ENCODE results near the gene PLA2G1B.
"Not testable (repeated sequence)": the region's sequence is repeated elsewhere in the genome, so short reads cannot be mapped to it uniquely, and the experiment has no call there.

PLA2G1B gene

GRCh38 chr12:120358412-120359100 lies 31.0 kb upstream of the PLA2G1B start:
- DNase-seq: no peak

- no peak for DNase-seq
Measured at GRCh38 chr12:120357104-120357503, 29.5 kb upstream of the PLA2G1B start.

- DNase-seq: peak; percentile 87
Measured at GRCh38 chr12:120356567-120357030, 29.0 kb upstream of the PLA2G1B start.

DNA sequence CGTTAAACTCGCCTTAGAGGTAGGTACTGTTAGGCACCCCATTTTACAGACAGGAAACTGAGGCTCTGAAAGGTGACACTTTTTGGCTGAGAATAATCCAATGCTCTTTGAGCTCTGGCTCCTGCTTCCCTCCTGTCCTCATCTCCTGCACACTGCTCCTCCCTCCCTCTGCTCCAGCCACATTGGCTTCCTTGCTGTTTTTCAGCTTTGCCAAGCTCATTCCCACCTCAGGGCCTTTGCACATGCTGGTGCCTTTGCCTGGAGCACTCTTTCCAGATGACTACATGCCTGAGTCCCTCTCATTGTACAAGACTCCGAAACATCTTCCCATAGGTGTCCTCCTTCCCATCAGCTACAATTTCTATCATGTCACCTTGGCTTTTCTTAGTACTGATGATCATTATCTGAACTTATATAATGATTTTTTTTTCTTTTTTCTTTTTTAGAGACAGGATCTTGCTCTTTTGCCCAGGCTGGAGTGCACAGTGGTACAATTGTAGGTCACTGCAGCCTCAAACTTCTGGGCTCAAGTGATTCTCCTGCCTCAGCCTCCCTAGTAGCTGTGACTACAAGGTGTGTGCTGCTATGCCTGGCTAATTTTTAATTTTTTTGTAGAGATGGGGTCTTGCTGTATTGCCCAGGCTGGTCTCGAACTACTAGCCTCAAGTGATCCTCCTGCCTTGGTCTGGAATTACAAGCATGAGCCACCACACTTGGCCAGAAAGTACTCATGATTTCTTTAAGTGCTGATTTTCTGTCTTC lies 26.2 kb upstream of the PLA2G1B start:
- no peak for DNase-seq

DNA sequence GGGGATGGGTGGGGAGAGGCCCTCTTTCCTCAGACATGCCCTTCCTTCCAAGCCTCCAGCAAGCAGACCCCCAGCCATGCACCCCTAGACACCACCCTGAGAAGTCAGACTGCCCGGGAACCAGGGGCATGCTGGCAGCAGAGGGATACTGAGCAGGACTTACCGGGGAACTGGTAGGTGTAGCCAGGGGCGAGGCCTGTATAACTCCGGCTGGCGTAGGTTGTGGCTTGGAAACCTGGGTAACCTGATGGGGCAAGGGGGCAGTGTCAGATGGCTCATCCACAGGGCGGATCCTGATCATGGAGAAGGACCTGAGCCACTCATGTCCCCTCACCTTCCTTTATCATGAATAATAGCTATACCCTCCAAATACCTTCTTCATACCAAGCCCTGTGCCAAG lies 25.6 kb upstream of the PLA2G1B start:
- no peak for DNase-seq

DNA sequence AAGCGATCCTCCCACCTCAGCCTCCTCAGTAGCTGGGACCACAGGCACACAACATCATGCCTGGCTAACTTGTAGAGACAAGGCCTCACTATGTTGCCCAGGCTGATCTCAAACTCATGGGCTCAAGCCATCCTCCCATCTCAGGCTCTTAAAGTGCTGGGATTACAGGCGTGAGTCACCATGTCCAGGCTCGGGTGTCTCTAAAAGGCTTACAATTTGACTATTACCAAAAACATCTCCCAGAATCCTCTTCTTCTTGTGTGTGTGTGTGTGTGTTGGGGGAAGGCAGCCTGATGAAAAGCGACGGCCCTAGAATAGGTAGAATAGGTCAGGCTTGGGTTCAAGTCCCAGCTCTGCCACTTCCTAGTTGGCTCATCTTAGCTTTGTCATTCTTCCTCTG lies 24.5 kb upstream of the PLA2G1B start:
- no peak for DNase-seq

DNA sequence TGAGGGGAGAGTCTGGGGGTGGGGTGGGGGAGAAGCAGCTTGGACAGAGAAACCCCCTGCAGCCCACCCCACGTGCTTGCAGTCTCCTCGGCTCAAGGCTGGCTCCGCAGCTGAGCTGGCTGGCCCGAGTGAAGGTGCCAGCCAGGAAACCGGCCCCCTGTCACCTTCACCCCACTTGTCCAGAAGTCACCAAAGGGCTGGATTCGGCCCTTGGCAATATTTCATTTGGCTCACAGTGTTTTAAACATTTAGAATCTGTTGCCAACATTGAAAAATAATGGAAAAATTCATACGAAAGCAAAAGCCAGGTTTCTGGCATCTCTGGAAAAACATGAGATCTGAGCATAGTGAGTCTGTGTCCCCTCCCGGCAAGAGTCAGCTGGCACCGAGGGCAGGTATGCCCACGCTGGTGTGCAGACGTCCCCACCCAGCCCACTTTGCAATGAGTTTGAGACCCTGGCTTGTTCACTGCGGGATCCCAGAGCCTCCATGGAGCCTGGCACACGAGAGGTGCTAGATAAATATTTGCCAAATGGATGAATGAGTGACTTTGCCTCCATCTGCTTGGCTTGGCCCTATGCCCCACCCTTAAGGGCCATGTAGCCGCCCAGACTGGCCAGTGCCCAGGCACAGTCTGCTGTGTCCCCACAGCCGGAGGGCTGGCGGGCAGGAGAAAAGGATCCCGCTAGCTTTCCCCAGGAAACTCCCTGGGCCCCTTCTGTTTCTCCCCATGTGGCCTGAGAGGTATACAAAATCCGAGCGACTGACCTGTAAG lies 23.2 kb upstream of the PLA2G1B start:
- no peak for DNase-seq

DNA sequence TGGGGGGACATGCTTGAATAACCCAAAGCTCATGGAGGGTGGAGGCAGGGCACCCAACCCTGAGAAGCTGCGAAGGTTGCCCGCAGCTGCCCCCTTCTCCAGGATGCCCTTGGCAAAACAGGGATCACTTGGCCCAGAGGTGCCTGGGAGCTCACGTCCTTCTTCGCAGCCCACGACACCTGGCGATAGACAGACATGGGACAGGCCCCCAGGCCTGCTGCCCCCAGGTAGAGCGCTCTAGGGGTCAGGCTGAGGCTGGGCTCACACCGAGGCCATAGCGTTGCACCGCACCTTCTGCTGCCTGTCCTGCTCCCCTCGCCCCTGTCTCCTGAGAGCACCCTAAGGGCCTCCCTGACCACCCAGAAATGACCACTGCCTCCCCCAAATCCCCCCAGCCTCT lies 20.2 kb upstream of the PLA2G1B start:
- DNase-seq: no peak

DNA sequence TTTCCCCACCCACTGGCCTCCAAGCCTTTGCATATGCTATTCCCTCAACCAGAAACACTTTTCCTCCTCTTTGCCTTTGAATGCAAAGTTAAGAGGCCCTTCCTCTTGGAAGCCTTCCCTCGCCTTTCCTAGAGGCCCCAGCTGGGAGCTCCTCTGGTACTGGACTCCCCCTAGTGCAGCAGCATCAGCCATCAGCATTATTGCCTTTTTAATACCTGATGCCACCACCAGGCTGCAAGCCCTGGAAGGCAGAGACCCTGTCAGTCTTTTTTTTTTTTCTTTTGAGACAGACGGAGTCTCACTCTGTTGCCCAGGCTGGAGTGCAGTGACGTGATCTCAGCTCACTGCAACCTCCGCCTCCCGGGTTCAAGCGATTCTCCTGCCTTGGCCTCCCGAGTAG lies 19.1 kb upstream of the PLA2G1B start:
- DNase-seq: no peak

- DNase-seq: no peak
Measured at GRCh38 chr12:120346031-120346430, 18.5 kb upstream of the PLA2G1B start.

- no peak for DNase-seq
Measured at GRCh38 chr12:120343692-120344091, 16.1 kb upstream of the PLA2G1B start.

GRCh38 chr12:120343039-120343537 lies 15.5 kb upstream of the PLA2G1B start:
- no peak for DNase-seq

GRCh38 chr12:120342175-120343038 lies 14.8 kb upstream of the PLA2G1B start:
- no peak for DNase-seq

DNA sequence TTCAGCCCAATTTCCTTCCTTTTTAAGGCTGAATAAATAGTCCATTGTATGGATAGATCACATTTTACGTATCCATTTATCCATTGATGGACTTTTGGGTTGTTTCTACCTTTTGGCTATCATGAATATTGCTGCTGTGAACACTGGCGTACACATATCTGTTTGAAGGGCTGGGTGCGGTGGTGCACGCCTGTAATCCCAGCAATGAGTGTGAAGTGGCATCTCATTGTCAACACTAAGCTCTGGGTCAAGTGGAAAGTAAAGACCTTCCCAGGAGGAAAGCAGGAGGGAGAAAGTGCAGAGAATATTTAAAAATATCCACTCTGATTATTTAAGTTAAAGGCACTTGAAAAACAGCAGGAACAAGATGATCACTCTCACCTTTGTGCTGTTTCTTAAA lies 11.7 kb upstream of the PLA2G1B start:
- DNase-seq: no peak

- no peak for DNase-seq
Measured at GRCh38 chr12:120337730-120338129, 10.2 kb upstream of the PLA2G1B start.

DNA sequence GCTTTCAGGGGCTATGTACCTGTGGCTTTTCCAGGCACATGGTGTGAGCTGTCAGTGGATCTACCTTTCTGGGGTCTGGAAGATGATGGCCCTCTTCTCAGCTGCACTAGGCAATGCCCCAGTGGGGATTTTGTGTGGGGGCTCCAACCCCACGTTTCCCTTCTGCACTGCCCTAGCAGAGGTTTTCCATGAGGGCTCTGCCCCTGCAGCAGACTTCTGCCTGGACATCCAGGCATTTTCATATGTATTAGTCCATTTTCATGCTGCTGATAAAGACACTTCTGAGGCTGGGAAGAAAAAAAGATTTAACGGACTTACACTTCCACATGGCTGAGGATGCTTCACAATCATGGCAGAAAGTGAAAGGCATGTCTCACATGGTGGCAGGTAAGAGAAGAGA lies 8.8 kb upstream of the PLA2G1B start:
- DNase-seq: not testable (repeated sequence)

DNA sequence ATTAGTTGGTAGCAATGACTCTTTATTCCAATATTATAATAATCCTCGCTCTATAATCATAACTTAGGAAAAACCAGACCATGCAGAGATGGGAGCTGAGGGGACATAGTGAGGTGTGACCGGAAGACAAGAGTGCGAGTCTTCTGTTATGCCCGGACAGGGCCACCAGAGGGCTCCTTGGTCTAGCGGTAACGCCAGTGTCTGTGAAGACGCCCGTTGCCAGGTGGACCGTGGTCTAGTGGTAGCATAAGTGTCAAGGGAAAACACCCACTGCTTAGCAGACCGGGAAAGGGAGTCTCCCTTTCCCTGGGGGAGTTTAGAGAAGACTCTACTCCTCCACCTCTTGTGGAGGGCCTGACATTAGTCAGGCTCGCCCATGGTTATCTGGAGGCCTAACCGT lies 7.9 kb upstream of the PLA2G1B start:
- DNase-seq: peak; percentile 59

- no peak for DNase-seq
Measured at GRCh38 chr12:120332523-120332922, 4.9 kb upstream of the PLA2G1B start.

GRCh38 chr12:120332041-120332440 lies 4.5 kb upstream of the PLA2G1B start:
- DNase-seq: no peak

GRCh38 chr12:120331390-120331789 lies 3.8 kb upstream of the PLA2G1B start:
- no peak for DNase-seq

- peak; percentile 10 for DNase-seq
Measured at GRCh38 chr12:120328228-120328627, 649 bp upstream of the PLA2G1B start.

DNA sequence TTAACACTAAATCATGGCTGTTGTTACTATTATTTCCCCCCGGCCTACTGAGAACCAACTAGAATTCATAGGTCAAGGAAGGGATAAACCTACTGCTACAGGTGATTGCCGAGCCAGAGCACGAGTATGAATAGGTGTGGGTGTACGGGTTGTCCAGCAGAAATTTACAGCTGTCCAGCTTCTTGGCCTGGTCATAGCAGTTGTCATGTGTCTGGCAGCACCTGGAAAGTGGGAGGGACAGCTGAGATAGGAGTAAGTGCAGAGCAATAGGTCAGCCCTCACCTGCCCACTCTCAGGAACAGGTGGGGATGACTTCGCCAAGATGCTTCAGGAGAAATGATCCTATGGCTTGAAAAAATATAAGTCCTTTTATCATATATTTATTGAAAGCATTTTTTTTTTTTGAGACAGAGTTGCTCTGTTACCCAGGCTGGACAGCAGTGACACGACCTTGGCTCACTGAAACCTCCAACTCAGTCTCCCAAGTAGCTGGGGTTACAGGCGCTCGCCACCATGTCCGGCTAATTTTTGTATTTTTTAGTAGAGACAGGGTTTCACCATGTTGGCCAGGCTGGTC lies 2.6 kb downstream of the PLA2G1B start:
- no peak for DNase-seq

All from hematopoietic multipotent progenitor cell treated with erythropoietin and hydrocortisone succinate and interleukin-3 and kit ligand, for 6 days (in vitro differentiated cells).